ENCODE measurements around the gene SOS2.

The SOS2 gene

DNA sequence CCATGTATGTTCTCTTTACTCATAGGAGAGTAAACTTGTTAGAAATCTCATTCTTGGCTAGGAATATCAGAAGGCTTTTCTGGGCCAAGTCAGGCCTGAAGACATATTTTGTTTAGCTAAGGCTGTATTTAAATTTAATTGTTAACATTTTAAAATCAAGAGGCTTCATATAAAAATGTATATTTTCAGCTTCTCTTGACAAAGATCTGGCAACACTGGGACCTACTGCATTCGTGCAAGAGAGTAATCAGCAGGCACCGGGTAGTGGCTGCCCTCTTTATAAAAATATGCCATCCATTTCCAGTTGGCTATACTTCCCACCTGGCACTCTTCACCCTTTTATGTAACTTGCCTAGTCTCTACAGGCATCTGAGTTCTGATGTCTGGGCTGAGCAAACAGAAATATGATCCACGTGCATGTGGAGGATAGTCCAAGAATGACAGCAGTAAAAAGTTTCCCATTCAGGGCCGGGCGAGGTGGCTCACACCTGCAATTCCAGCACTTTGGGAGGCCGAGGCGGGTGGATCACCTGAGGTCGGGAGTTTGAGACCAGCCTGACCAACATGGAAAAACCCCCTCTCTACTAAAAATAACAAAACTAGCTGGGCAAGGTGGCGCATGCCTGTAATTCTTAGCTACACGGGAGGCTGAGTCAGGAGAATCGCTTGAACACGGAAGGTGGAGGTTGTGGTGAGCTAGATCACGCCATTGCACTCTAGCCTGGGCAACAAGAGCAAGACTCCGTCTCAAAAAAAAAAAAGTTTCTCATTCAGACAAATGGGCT, 2.0 kb upstream of the SOS2 start:
- no peak overlapping the region for H3K9ac ChIP-seq
- peaks cover 15% of the 10 kb centered on the region for H3K4me1 ChIP-seq (ENCODE audit: low read depth, poor library complexity, severe bottlenecking)
- no peak overlapping the region for H3K4me2 ChIP-seq
- H3K27ac ChIP-seq = no peak overlapping the region
- no peak overlapping the region for H2AFZ ChIP-seq (ENCODE audit: low read depth)
- no peaks in the 10 kb centered on the region for H3K27me3 ChIP-seq (ENCODE audit: insufficient read depth, low read depth)
- H3K36me3 ChIP-seq (ENCODE audit: insufficient read depth) = no peaks in the 10 kb centered on the region
- H3K79me2 ChIP-seq (ENCODE audit: insufficient read depth, low read depth) = peaks cover 19% of the 10 kb centered on the region; the same call in 1 of the 2 replicates
- no peaks in the 10 kb centered on the region for H4K20me1 ChIP-seq (ENCODE audit: insufficient read depth)
- no peak overlapping the region for H3K4me3 ChIP-seq (IDR thresholded peaks at IDR 0.05; ENCODE audit: insufficient read depth, low read depth, low read length)
- TF ChIP-seq, protein P1, sequence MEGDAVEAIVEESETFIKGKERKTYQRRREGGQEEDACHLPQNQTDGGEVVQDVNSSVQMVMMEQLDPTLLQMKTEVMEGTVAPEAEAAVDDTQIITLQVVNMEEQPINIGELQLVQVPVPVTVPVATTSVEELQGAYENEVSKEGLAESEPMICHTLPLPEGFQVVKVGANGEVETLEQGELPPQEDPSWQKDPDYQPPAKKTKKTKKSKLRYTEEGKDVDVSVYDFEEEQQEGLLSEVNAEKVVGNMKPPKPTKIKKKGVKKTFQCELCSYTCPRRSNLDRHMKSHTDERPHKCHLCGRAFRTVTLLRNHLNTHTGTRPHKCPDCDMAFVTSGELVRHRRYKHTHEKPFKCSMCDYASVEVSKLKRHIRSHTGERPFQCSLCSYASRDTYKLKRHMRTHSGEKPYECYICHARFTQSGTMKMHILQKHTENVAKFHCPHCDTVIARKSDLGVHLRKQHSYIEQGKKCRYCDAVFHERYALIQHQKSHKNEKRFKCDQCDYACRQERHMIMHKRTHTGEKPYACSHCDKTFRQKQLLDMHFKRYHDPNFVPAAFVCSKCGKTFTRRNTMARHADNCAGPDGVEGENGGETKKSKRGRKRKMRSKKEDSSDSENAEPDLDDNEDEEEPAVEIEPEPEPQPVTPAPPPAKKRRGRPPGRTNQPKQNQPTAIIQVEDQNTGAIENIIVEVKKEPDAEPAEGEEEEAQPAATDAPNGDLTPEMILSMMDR (conservative IDR thresholded peaks at IDR 0.05; ENCODE audit: low read depth, low read length) = no peak

DNA sequence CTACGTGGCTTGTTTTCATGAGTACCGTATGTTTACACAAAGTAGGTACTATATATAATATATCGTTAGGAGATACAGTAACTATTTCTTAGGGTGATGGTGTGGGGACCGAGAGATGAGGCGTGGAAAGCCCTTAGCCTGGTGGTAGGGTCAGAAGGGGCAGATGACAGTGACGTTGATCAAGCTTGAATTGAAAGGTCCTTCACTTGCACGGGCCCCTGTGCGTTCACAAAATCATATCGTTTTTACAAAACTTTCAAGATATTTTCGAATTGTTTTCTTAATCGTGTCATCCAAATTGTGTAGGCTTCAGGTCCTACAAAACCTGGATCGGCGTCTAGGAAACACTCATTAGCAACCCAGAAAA, 881 bp upstream of the SOS2 start:
- H3K9ac ChIP-seq = peak overlapping the region; percentile 35; the same call in 1 of the 2 replicates
- peaks cover 15% of the 10 kb centered on the region for H3K4me1 ChIP-seq (ENCODE audit: low read depth, poor library complexity, severe bottlenecking)
- H3K27me3 ChIP-seq (ENCODE audit: insufficient read depth, low read depth) = no peaks in the 10 kb centered on the region
- peaks cover 26% of the 10 kb centered on the region; the same call in 1 of the 2 replicates for H3K79me2 ChIP-seq (ENCODE audit: insufficient read depth, low read depth)
- no peaks in the 10 kb centered on the region for H4K20me1 ChIP-seq (ENCODE audit: insufficient read depth)
- H3K4me2 ChIP-seq = peak overlapping the region; percentile 67
- peak overlapping the region; percentile 97 for H2AFZ ChIP-seq (ENCODE audit: low read depth)
- TF ChIP-seq, protein P1 (conservative IDR thresholded peaks at IDR 0.05; ENCODE audit: low read depth, low read length) = no peak
- H3K27ac ChIP-seq = peak overlapping the region; percentile 26; the same call in 1 of the 2 replicates
- no peak overlapping the region for H3K4me3 ChIP-seq (IDR thresholded peaks at IDR 0.05; ENCODE audit: insufficient read depth, low read depth, low read length)
- no peaks in the 10 kb centered on the region for H3K36me3 ChIP-seq (ENCODE audit: insufficient read depth)

DNA sequence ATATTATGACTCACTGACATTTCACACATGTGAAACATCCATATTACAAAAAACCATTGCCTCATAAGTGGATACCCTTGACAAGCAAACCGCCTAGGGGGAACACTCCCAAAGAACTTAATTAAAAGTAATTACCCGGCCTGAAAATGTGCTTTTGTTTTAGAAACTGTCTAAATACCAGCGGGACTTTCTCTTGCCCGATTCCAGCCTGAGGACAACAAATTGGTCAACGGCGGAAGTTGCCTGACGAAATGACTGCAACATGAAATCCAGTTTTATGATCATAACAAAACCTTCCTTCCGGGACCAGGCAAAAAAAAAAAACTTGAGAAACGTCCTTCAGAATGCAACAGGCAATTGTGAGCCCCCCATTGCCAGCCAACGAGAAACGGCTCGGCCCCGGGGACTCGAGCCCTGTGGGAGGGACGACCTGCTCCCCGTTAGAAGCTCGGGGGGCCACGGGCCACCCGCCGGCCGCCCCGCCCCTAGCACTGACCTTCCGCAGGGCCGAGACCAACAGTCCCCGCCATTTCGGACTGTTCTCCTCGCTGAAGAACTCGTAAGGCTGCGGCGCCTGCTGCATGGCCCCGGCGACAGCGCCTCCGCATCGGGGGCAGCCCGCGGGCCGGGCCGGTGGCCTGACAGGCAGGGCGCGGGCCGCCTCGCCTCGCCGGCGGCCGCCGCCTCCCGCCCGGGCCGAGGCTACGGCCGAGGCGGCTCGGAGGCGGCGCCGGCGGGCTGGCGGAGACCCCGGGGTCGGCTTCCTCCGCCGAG, 490 bp downstream of the SOS2 start:
- TF ChIP-seq, protein P1 (conservative IDR thresholded peaks at IDR 0.05; ENCODE audit: low read depth, low read length) = no peak
- no peak overlapping the region for H3K4me3 ChIP-seq (IDR thresholded peaks at IDR 0.05; ENCODE audit: insufficient read depth, low read depth, low read length)
- no peaks in the 10 kb centered on the region for H4K20me1 ChIP-seq (ENCODE audit: insufficient read depth)
- H3K4me1 ChIP-seq (ENCODE audit: low read depth, poor library complexity, severe bottlenecking) = peaks cover 15% of the 10 kb centered on the region
- H2AFZ ChIP-seq (ENCODE audit: low read depth) = peak overlapping the region; percentile 59
- H3K4me2 ChIP-seq = peak overlapping the region; percentile 50
- no peaks in the 10 kb centered on the region for H3K27me3 ChIP-seq (ENCODE audit: insufficient read depth, low read depth)
- H3K27ac ChIP-seq = peak overlapping the region; percentile 24; the same call in 1 of the 2 replicates
- peaks cover 26% of the 10 kb centered on the region; the same call in 1 of the 2 replicates for H3K79me2 ChIP-seq (ENCODE audit: insufficient read depth, low read depth)
- H3K36me3 ChIP-seq (ENCODE audit: insufficient read depth) = no peaks in the 10 kb centered on the region
- peak overlapping the region; percentile 49; the same call in 1 of the 2 replicates for H3K9ac ChIP-seq

DNA sequence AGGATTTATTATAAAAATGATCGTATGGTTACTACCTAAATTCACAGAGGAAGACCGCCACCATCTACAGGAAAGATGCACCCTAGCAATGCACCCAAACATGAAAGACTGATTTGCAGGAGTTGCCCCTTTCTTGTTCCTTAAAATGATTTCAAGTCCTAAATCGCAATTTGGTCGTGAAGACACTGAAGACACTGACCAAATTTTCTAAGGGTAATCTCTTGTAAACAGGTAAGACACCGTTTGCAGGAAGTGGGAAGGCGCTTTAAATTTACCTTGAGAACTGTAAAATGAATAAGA, 1.0 kb downstream of the SOS2 start:
- H3K27me3 ChIP-seq (ENCODE audit: insufficient read depth, low read depth) = no peaks in the 10 kb centered on the region
- peaks cover 15% of the 10 kb centered on the region for H3K4me1 ChIP-seq (ENCODE audit: low read depth, poor library complexity, severe bottlenecking)
- TF ChIP-seq, protein P1 (conservative IDR thresholded peaks at IDR 0.05; ENCODE audit: low read depth, low read length) = no peak
- H2AFZ ChIP-seq (ENCODE audit: low read depth) = peak overlapping the region; percentile 59
- H3K27ac ChIP-seq = peak overlapping the region; percentile 24; the same call in 1 of the 2 replicates
- H3K79me2 ChIP-seq (ENCODE audit: insufficient read depth, low read depth) = peaks cover 26% of the 10 kb centered on the region; the same call in 1 of the 2 replicates
- no peaks in the 10 kb centered on the region for H4K20me1 ChIP-seq (ENCODE audit: insufficient read depth)
- peak overlapping the region; percentile 50 for H3K4me2 ChIP-seq
- no peak overlapping the region for H3K4me3 ChIP-seq (IDR thresholded peaks at IDR 0.05; ENCODE audit: insufficient read depth, low read depth, low read length)
- no peaks in the 10 kb centered on the region for H3K36me3 ChIP-seq (ENCODE audit: insufficient read depth)
- peak overlapping the region; percentile 49; the same call in 1 of the 2 replicates for H3K9ac ChIP-seq
